22Rv1 (cell line): ENCODE results near the gene SLC26A6.

Source experiments
- ZFX ChIP-seq: fragments of 450-650 bp; IDR thresholded peaks from 2 replicates; pipeline ENCODE4 v1.6.1; 2017; ENCODE audit warnings: antibody characterized with exemption, borderline replicate concordance
- TF ChIP-seq, protein P1 (sequence below): fragments of 450-650 bp; IDR thresholded peaks from 2 replicates; pipeline ENCODE4 v1.5.1; 2017; ENCODE audit warnings: mild to moderate bottlenecking

DNA sequence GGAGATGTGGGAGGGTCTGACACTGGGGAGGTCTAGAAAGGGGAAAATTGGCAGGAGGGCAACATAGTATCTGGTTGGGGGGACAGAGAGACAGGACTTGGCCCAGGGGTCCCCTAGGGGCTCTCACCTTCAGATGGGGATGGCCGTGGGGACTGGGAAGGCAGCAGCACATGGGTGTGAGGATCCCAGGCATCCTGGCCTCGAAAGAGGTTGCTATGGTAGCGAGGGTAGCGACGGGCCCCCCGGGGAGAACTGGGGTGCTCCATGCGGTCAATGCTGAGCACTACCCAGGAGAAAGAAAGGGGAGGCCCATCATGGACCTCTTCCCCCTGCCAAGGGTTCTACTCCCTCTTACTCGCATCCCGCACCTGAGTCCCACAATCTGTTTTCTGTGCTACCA lies 12.5 kb upstream of the SLC26A6 start:
- TF ChIP-seq ZFX, result no peak
- TF ChIP-seq, protein P1, sequence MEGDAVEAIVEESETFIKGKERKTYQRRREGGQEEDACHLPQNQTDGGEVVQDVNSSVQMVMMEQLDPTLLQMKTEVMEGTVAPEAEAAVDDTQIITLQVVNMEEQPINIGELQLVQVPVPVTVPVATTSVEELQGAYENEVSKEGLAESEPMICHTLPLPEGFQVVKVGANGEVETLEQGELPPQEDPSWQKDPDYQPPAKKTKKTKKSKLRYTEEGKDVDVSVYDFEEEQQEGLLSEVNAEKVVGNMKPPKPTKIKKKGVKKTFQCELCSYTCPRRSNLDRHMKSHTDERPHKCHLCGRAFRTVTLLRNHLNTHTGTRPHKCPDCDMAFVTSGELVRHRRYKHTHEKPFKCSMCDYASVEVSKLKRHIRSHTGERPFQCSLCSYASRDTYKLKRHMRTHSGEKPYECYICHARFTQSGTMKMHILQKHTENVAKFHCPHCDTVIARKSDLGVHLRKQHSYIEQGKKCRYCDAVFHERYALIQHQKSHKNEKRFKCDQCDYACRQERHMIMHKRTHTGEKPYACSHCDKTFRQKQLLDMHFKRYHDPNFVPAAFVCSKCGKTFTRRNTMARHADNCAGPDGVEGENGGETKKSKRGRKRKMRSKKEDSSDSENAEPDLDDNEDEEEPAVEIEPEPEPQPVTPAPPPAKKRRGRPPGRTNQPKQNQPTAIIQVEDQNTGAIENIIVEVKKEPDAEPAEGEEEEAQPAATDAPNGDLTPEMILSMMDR, result no peak
